AG08396 (cell line): ENCODE measurements around the gene NDUFB3.
A peak's percentile ranks its signal among the peaks of the same experiment; 100 is the strongest.
"Not testable (repeated sequence)": the region's sequence is repeated elsewhere in the genome, so short reads cannot be mapped to it uniquely, and the experiment has no call there.

Source experiments
- DNase-seq: peaks from one replicate; pipeline ENCODE4 v3.0.0; 2012; ENCODE audit warnings: low spot score, mixed read lengths

NDUFB3 gene

DNA sequence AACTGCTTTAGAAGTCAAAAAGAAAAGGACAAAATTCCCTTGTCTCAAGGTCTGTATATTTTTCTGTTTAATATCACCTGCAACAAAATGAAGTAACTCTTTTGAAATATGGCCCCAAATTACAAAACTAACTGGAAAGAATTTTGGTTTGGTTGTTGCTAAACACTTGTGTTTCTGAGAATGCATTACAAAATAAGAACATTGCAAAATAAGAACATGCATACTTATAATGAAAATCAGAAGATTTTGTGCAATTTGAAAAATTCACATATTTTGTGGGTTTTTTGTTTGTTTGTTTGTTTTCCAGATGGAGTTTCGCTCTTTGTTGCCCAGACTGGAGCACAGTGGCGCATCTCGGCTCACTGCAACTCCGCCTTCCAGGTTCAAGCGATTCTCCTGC, 21.8 kb downstream of the NDUFB3 start:
- no peak for DNase-seq

DNA sequence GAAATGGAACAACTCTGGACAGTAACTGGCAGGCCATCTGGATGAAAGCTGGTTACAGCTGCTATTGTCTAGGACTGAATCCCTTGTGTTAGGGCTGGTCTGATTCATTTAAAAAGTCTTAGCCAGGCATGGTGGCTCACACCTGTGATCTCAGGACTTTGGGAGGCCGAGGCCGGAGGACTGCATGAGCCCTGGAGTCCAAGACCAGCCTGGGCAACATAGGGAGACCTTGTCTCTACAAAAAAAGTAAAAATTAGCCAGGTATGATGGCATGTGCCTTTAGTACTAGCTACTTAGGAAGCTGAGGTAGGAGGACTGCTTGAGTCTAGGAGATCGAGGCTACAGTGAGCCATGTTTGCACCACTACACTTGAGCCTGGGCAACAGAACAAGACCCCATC, 28.7 kb downstream of the NDUFB3 start:
- no peak for DNase-seq

DNA sequence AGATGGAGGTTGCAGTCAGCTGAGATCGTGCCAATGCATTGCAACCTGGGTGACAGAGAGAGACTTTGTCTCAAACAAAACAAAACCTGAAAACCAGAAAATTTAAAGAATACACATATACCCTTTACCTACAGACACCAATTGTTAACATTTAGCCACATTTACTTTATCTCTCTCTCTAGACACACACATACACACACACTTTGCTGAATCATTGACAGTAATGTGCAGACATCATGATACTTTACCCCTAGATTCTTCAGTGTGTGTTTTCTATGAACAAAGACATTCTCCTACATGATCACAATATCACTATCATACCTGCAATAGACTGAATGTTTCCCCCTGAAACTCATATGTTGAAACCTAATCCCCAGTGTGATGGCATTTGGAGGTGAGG, 34.0 kb downstream of the NDUFB3 start:
- no peak for DNase-seq

DNA sequence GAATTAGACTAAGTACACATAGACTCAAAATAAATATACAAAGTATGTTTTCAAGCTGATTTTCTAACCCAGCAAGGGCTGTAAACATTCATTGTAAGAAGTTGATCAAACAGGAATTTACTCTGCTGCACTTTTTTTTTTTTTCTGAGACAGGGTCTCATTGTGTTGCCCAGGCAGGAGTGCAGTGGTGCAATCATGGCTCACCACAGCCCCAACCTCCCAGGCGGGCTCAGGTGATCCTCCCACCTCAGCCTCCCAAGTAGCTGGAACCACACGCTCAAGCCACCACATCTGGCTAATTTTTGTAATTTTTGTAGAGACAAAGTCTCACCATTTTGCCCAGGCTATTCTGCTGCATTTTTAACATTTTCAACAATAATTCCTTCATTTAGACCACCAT, 35.8 kb downstream of the NDUFB3 start:
- DNase-seq, result no peak

DNA sequence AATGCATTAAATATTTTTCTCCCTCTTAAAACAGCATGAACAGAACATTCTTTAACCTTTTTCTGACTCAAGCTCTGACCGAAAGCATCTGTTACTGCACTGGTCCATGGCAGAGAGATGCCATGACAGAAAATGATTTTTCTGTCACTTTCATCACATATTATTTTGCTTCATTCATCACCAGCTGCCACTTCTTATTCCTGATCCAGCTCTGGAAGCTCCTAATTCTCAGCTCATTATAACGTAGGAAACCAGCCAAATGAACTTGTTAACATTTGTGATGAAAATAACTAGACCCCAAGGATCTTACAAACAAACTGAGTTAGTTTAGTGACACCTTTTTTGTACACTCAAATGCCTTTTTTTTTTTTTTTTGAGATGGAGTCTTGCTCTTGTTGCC, 36.5 kb downstream of the NDUFB3 start:
- DNase-seq, result no peak

DNA sequence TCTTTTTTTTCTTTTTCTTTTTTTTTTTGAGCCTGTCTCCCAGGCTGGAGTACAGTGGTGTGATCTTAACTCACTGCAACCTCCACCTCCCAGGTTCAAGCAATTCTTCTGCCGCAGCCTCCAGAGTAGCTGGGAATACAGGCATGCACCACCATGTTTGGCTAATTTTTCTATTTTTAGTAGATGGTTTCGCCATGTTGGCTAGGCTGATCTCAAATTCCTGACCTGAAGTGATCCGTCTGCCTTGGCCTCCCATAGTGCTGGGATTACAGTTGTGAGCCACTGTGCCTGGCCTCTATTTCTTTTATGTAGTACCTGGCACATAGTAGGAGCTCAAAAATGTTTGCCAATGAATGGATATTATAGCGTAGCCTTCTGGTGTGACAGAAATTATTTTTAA, 37.4 kb downstream of the NDUFB3 start:
- no peak for DNase-seq

DNA sequence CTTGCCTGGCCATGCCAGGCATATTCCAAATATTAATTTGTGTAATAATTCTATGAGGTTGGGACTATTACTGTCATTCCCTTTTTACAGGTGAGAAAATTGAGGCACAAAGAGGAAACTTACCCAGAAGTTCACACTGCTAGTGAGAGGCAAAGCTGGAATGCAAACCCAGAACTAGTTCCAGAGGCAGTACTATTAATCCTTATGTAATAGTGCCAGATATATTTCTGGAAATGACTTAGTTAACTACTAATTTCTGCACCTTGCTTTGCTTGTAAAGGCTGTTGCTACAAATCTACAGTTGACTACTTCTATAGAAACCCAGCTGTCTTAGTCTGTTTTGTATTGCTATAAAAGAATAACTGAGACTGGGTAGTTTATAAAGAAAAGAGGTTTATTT, 38.8 kb downstream of the NDUFB3 start:
- DNase-seq, result no peak

DNA sequence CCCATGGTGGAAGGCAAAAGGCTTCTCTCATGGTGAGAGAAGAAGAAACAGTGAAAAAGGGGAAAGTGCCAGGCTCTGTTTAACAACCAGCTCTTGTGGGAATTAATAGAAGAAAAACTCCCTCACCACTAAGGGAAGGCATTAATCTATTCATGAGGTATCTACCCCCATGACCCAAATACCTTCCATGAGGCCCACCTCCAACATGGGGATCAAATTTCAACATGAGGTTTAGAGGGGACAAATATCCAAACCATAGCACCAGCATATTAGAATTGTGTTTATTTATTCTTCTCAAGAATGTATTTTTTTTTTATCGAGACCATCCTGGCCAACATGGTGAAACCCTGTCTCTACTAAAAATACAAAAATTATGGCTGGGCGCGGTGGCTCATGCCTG, 39.3 kb downstream of the NDUFB3 start:
- DNase-seq, result no peak

DNA sequence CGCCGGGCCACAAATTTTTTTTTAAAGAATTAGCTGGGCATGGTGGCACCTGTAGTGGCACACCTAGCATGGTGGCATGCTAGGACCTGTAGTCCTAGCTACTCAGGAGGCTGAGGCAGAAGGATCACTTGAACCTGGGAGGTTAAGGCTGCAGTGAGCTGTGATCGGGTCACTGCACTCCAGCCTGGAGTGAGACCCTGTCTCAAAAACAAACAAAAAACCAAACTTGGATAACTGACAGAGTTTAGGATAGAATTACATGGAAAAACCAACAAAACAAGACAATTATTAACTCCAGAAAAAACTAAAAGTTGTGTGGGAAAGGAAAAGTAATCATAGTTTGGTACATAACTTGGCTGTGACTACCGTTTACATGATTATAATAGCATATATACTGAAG, 42.5 kb downstream of the NDUFB3 start:
- DNase-seq, result no peak

DNA sequence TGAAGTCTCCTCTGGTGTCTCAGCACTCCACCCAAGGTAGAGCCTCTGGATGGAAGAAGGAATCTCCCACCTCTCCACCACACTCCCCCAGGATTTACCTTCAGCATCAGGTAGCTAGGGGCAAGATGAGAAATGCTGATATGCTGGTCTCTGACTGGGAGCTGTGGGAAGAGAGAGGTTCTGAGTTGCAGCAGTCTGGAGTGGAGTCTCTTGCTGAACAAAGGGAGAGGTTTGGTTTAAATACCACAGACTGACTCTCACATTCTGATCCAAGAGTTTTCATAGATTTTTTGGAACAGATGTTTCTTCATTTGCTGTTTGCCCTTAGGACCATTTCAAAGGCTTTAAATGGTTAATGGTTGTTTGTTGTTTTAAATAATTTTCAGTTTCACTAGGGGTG, 43.0 kb downstream of the NDUFB3 start:
- no peak for DNase-seq

DNA sequence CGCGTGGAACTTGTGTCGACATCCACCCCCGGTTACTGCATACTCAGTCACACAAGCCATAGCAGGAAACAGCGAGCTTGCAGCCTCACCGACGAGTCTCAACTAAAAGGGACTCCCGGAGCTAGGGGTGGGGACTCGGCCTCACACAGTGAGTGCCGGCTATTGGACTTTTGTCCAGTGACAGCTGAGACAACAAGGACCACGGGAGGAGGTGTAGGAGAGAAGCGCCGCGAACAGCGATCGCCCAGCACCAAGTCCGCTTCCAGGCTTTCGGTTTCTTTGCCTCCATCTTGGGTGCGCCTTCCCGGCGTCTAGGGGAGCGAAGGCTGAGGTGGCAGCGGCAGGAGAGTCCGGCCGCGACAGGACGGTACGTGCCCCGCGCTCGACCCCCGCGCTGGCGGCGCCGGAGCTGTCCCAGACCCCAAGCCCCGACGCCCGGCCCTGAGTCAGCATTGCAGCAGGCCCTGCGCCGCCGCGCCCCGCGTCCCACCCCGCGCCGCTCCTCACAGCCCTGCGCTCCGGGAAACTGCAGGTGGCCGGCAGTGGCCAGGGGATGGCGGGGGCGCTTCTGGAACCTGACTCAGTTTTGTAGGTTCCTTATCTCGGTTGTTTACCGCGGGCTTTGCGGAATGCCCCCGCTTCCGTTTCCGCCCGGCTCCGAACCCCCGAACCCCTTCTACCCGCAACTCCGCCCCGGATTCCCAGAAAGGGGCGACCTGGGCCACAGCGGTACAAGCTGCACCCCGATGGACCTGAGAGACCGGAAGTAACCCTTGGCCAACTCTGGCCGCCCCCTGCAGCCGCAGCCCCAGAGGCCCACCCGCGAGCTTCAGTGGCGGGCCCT, 44.5 kb downstream of the NDUFB3 start, which contains the start of gene CFLAR:
TSS of gene CFLAR (plus strand) at position 50 of the 844 bp plus-strand sequence. CDS start 13,702 bp downstream, outside the sequence.
- DNase-seq, result peak; percentile 64

DNA sequence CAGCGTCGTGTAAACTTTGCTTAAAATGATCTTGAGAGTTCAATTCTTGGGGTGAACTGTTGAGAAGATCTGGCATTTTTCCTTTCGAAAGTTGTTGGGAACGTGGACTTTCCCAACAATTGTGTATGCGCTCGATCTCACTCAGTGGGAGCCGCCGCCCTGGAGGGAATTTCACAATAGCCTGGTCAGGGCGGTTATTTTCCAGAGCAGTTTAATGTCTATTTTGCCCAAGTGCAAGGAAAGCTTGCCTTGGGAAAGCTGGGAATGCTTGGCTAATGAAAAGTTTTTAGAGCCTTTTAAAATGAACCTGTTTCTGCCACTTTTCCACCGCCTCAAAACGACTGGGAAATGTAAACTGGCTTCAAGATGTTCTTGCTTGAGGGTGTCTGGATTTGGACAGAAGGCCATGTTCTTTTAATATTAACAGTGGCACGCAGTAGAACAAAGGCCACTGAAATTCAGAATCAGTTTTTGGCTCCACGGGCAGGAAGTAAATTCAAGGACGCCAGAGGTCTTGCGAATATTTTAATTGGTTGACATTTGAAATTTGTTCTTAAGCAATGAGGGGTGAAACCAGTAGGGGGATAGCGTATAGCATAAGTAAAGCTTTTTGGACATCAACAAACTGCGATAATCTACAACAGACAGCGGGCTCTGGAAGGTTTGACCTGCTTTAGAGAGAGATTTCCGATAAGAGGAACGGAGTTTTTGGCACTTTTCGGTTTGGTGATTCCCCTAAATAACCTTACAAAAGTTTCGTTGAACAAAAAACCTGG, 45.3 kb downstream of the NDUFB3 start:
- peak; percentile 70 for DNase-seq

DNA sequence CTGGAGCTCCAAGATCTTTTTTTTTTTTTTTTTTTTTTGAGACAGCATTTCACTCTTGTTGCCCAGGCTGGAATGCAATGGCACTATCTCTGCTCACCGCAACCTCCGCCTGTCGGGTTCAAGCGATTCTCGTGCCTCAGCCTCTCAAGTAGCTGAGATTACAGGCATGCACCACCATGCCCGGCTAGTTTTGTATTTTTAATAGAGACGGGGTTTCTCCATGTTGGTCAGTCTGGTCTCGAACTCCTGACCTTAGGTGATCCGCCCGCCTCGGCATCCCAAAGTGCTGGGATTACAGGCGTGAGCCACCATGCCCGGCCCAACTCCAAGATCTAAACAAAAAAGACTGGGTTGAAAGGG, 45.9 kb downstream of the NDUFB3 start:
- not testable (repeated sequence) for DNase-seq

DNA sequence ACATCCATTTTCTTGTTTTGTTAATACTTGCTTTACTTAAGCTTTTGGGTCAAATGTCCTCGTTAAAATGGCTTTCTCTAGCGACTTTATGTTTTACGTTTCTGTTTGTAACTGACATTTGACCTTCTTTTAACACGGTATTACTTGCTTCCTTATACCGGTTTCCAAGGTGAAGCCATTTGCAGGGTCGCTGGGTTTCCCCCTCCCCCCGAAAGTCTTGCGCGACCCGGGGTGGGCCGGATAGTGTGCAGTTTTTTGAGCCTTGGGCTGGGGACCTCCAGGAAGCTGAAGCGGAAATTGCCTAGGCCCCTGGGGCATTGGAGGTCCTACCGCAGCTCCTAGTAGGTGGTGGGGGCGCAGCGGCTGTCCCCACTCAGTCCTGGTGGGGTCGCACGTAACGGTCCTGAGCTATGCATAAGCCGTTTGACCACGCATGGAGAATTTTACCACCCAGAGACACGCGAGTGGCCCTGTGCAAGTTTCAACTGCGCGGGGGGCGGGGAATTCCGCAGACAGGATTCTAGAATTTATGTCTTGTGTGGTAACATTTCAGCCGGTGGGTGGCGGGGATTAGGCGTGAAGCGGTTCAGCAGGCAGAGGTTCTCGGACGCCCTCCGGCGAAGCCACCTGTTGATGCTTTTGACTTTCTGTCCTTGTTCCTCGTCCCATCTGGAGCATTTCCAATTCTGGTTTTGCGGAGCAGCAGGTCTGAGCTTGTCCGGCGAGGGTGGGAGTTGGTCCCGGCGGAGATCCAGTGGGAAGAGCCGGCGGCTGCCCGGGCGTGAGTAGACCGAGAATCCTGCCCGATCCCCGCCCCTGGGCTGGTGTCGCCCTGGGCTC, 46.5 kb downstream of the NDUFB3 start:
- DNase-seq, result peak; percentile 72

DNA sequence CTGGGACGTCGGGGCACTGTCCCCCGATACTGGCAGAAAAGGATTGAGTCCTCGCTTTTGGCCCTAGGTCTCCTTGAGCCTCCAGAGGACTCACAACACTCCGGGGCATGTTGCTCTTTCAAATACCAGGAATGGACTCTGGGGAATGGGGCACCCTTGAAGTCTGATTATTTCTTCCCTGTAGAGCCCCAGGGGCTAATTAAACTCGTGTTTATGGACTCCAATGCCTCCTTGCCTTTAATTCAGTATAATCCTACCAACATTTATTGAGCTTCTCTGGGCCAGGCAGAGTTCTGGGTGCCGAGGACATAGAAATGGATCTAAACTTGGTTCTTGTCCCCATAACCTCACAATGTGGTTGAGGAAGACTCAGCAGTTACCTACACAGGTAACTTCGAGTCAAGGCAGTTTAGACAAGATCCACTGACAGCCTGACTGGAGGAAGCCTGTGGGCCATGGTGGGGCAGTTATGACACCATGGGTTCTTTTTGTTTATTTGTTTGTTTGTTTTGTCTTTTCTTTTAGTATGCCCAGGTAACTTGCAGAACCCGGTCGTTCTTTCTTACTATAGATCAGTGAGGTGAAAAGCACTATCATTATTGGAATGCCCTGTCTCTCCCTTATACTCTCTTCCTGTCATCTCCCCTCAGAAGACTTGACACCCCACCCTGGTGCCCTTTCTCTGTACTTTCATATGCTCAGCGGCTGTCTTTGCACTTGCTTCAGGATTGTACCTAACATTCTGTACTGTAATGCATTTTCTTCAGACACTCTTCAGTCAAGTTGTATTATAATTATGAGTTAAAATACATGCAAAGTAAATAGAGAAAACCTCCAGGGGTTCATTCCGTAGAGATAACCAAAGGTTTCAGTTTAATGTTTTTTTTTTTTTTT, 47.4 kb downstream of the NDUFB3 start:
- DNase-seq, result peak; percentile 40

DNA sequence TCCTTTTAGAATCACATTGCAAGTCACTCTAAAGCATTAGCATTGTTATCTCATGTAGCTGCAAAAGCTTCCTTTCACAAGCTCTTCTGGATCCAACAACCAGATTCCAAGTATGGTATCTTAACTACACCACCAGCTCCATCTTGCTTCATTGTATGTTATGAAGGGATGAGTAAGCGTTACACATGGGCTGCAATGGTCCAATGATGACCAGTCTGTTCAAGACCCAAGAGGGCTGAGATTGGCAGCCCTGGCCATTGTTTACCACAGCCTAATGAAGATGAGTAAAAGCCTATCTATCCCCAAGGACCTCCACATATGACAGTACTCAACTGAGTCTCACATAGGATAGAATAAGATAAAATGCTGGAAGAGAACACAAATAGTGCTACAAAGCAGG, 50.5 kb downstream of the NDUFB3 start:
- DNase-seq, result no peak

DNA sequence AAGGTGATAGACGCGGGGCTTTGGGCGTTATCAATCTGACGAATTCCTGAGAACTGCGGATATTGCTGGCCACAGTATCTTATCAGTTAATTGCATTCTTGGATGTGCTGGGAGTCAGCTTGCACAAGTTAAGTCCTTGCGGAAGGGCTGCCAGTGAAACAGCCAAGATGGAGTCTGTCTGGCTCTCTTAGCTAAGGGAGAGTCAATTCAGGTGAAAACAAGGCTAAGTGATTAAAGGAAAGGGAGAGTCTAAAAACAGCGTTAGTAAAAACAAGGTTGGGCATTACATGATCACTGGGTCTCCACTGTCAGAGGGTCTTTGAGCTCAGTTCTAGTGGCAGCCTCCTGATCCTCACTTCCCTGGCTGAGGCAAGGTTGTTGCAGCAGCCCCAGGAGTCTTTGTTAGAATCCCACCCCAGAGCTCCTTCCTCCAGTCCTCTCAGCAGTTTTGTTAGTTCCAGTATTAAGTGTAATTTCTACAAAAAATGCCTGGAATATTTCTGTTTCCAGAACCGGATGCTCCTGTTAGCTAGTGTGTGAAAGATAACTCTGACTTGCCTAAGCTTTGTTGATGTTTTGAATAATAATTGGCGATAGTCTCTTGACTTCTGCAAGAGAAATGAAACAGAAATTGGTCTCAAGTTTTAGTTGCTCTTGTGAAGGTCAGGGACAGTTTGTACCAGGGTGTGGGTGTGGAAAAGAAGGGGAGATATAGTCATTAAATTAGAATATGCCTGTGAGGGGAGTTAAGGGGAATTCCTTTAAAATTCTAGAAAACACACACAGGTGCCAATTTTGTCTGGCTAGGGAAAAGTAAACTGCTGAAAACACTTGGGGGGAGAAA, 54.7 kb downstream of the NDUFB3 start:
- DNase-seq, result peak; percentile 34

DNA sequence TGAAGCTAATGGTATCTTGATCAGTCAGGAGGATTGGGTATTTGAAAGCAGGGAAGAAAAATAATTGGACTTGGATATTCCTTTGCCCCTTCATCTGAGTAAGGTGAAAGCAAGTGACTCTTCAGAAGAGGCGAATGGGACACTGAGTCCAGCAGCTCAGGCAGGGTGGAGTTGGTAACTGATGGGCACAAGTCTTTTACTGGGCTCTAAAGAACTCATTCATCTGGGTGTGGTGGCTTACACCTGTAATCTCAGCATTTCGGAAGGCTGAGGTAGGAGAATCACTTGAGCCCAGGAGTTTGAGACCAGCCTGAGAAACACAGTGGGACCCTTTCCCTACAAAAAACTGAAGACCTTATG, 55.3 kb downstream of the NDUFB3 start:
- DNase-seq, result no peak

DNA sequence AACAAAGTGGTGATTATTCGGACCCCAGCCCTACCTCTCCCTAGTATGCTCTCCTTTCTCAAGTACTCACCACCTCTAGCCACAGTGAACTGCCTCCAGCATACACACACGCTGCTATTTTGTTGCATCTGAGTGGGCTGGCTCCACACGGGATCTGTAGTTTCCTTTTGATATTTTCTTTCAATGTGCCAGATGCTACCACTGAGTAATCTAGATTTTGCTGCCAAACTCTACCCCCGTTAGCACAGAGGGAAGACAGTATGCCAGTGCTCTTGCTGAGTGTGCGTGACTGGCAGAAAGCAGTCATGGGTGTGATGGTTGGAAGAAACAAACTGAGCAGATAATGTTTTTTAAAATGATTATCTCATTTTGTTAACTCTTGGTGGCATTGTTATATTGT, 55.8 kb downstream of the NDUFB3 start:
- DNase-seq, result peak; percentile 63

DNA sequence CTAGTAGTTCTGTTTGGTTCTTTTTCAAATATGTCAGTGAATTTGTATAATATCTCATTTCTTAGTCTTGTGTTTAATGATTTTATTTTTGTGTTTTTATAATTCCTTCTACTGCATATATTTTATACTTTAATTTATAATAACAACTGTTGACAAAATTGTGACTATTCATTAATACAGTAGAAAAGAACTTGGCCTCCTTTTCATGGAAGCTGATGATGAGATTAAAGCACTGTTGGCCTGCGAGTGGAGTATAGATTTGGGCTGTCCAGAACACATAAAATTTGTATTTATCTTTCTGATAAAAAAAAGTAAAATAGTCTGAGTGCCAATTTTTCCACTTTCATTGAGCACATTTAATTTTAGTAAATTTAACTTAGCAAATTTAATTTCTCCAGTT, 56.2 kb downstream of the NDUFB3 start:
- no peak for DNase-seq
